ENCODE data around the gene CD300LB.
"Not testable (repeated sequence)": the region's sequence is repeated elsewhere in the genome, so short reads cannot be mapped to it uniquely, and the experiment has no call there.

The CD300LB gene

DNA sequence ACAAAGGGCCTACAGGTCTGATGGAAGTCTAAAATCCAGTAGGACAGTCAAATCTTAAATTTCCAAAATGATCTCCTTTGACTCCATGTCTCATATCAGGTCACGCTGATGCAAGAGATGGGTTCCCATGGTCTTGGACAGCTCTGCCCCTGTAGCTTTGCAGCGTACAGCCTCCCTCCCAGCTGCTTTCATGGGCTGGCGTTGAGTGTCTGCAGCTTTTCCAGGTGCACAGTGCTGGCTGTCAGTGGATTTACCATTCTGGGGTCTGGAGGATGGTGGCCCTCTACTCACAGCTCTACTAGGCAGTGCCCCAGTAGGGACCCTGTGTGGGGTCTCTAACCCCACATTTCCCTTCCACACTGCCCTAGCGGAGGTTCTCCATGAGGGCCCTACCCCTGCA lies 43.0 kb downstream of the CD300LB start:
- DNase-seq, result not testable (repeated sequence)

DNA sequence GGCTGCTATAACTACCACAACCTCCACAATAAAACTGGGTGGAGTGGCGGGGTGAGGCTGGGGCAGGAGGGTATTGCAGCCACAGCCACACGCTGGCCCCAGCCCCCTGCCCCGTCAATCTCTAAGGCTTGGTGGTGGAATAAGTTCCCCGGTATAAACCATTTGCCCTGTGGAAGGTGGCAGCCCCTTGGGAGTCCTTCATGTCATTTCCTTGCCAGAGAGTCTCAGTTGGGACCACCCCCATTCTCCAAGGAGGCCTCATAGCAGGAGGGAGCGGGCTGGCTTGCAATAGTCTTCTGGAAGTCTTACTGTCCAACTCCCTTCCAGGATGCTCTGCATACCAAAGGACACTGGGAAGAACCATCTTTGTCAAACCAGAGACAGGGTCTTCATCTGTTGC lies 45.4 kb downstream of the CD300LB start:
- DNase-seq, result no peak

- DNase-seq, result no peak
Observed at GRCh38 chr17:74485022-74485743, 46.1 kb downstream of the CD300LB start.

GRCh38 chr17:74484066-74484465 lies 47.2 kb downstream of the CD300LB start:
- DNase-seq, result no peak

GRCh38 chr17:74481621-74482020 lies 49.7 kb downstream of the CD300LB start:
- no peak for DNase-seq

GRCh38 chr17:74480290-74480689 lies 51.0 kb downstream of the CD300LB start:
- DNase-seq, result no peak

GRCh38 chr17:74478420-74479100 lies 52.7 kb downstream of the CD300LB start:
- no peak for DNase-seq

GRCh38 chr17:74477411-74477810 lies 53.9 kb downstream of the CD300LB start:
- no peak for DNase-seq

- no peak for DNase-seq
Observed at GRCh38 chr17:74475189-74475588, 56.1 kb downstream of the CD300LB start.

DNA sequence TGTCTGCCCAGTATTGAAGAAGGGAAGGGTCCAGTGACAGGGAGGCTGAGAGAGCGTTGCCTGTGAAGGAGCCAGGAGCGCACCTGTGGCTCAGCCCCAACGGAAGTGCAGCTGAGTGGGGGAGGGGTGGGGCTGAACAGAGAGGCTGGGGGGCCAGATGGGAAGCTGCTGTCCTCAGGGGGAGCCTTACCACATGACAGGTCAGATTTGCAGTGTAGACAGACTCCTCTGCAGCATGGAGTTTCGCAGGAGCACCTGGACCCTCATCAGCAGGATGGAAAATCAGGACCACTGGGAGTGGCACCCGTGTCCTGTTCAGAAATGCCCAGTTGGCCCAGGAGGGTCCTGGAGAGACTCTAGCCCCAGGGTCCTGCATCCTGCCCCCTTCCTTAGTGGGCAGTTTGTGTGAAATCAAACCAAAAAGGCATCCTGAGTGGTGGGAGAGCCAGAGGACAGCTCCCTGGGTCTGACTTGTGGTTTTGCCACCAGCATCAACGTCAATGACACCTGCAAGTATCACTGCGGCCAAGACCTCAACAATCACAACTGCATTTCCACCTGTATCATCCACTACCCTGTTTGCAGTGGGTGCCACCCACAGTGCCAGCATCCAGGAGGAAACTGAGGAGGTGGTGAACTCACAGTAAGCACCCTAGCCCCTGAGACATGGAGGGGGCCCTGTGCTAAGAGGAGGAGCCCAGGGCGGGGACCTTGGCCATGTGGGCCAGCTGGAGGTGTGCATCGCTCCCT lies 57.1 kb downstream of the CD300LB start:
- DNase-seq, result no peak

GRCh38 chr17:74473294-74473693 lies 58.0 kb downstream of the CD300LB start:
- DNase-seq, result no peak

DNA sequence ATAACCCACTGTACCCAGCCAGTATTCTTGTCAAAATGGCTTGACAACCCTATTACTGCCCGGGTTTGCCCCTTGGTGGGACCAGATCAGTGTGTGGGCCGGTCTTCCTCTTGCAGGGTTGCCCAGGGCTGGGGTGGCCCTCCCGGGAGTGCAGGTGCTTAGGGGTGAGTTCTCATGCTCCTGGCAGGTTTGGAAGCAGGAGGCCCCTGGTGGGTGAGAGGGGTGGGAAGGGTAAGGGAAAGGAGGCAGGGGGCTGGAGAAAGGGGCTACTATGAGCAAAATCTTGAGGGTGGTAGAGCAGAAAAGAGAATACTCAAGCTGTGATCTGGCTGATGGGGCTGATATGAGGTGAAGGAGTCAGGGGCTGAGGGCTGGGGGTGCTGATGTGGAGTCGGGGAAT lies 58.4 kb downstream of the CD300LB start:
- DNase-seq, result no peak

DNA sequence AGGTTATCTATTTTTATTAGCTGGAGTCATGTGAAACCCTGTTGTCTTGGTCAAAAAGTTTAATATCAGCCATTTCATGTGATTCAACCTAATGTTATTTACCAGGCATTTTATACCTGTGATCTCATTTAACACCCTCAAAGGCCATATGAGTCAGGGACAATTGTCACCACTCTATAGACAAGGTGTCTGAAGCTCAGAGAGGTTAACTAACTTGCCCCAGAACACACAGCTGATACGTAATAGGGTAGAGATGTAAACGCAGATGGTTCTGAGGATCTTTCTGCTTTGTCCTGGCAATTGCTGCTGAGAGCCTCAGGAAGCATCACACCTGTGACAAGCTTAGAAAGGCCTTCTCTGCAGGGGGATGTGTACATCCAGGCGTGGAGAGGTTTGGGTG lies 59.9 kb downstream of the CD300LB start:
- DNase-seq, result no peak

All from COR-L47 (cell line).